ENCODE data around the gene BLNK. TPM values are rescaled to one million over a fixed set of nuclear protein-coding genes. Genes with fewer than 3 reads are reported as not detected.

Gene BLNK
- polyA plus RNA-seq, 4 donors: 33.4 to 61.8 (median 42.5) TPM

GRCh38 chr10:96264938-96265337 is 6.4 kb downstream of the BLNK start:
- no peak for DNase-seq (ENCODE audit: low read depth in 4 of 4, low spot score in 2 of 4)

- no peak for DNase-seq (ENCODE audit: low read depth in 4 of 4, low spot score in 2 of 4)
These were observed 7.7 kb downstream of the BLNK start for GRCh38 chr10:96263669-96264068.

DNA sequence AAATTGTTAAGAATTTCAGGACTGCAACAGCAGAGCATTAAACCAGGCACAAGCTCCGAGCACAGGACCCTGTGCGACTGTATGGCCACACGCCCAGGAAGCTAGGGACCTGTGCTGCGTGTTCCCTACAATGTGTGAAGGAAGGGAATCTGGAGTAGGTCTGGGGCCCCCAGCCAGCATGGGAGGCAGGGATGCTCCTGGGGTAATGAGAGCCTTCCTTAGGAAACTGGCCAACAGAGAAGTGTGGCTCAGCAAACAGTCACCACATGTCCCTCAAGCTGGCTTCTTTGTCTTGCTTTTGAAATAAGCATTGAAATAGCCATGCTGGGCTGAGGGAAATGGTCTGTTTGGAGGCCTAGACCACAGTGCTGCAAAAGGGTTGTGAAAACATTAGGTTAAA is 8.2 kb downstream of the BLNK start:
- no peak for DNase-seq (ENCODE audit: low read depth in 4 of 4, low spot score in 2 of 4)

DNA sequence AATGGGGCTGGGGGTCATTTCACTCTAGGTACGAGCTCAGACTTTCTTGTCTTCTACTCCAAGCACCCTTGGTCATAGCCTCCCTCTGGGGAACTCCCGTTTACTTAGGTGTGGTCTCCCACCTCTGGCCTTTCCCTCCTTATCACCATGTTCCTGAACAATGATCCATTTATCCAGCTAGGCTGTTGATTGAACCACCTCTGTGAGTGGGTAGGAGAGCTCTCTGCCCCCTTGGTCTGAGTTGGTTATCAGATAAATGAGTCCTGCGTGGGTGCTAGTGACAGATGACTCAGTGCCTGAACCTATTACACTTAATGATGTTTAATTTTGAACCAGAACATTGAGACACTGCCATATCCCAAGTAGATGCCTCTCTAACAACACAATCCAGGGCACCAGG is 9.4 kb downstream of the BLNK start:
- no peak for DNase-seq (ENCODE audit: low read depth in 4 of 4, low spot score in 2 of 4)

DNA sequence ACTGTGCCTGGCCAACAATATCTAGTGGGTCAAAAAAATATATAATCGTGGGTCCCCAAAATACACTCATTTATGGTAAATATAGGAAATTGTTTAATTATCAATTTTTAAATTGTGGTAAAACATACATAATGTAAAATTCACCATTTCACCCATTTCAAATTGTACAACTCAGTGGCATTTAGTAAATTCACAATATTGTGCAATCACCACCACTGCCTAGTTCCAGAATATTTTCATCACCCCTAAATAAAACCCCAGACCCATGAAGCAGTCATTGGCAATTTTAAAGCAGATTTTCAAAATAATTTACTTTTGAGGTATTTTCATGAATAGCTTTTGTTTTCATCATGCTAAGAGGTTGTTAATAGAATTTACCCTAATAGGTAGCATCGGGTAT is 10.2 kb downstream of the BLNK start:
- DNase-seq (ENCODE audit: low read depth in 4 of 4, low spot score in 2 of 4): no peak

GRCh38 chr10:96260014-96260413 is 11.4 kb downstream of the BLNK start:
- no peak for DNase-seq (ENCODE audit: low read depth in 4 of 4, low spot score in 2 of 4)

DNA sequence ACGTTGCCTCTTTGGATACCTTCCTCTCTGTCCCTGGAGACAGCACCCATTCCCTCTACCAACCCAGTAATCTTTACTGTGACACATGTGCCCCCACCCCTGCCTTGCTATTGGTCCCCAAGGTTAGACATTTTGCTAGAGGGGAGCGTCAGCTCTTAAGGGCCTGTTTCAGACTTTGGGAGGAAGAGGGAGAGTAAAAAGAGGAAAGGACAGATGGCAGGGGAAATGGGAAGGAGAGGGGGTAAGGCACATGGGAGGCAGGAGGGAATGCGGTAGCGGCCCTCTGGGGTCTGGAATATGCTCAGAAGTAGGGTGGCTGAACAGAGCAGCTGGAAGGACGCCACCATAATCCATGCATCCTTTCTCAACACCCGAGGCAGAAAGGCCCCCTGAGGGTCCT is 12.2 kb downstream of the BLNK start:
- no peak for DNase-seq (ENCODE audit: low read depth in 4 of 4, low spot score in 2 of 4)

DNA sequence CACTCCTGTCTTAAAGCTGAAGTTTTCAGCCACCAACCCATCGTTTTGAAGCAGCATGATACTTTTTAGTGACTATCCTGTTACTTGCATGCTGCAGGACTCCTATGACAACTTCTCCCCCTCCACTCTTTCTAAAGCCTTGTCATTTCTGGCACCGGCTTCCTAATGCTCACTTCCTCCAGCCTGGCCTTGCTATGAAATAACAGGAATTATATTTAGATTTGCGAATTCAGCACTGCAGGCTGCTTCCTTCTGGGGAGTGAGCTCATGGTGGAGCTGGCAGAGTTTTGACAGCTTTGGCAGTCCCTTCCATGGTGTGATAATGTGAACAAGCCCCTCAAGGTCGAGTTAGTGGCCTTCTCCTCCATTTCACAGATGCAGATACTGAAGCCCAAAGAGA is 13.4 kb downstream of the BLNK start:
- DNase-seq (ENCODE audit: low read depth in 4 of 4, low spot score in 2 of 4): no peak

DNA sequence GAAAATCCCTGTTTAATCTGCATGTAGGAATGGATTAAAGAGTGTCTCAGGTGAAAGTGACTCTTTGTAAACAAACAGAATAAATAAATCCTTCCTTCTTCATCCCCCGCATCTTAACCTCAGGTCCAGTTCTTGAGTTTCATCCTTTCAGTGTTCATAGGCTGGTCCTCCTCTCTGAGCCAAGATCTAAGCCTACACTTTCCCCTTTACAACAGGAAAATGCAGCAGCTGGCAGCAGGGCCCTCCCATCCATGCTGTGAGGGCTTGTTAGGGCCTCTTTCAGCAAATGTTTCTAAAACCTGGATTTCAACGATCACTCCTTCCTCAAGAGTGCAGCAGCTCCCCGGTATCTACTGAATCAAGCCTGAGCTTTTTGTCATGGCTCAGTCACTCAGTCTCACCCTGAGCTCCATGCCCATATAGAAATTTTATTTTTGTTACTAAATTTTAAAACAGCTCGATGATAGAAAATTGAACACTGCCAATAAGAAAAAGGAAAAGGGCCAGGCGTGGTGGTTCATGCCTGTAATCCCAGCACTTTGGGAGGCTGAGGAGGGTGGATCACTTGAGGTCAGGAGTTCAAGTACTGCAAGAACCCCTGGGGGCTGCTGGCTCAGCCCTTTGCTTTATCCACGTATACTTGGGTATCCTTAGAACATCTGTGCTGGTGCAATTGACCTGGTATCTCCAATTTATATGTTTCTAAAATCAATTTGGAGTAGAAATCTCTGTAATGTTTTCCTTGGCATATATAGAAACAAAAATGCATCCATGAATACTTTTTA is 15.6 kb downstream of the BLNK start:
- no peak for DNase-seq (ENCODE audit: low read depth in 4 of 4, low spot score in 2 of 4)

DNA sequence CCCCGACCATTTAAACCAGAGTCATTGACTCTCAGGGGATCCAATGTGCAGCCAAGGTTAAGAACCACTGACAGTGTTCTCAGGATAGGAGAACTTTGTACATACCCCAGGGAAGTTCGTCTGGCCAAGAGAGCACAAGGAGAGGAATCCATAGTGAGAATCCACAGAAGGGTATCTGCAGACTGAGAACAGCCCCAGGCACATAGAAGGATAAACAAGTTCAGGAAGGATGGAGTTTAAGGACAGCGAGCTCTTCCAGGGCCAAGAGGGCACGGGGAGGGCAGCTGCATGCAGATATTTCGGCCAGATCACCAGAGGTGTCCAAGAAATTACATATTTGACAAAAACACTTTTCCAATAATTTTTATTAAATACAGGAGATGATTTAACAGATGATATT is 16.4 kb downstream of the BLNK start:
- no peak for DNase-seq (ENCODE audit: low read depth in 4 of 4, low spot score in 2 of 4)

- no peak for DNase-seq (ENCODE audit: low read depth in 4 of 4, low spot score in 2 of 4)
These were observed 18.6 kb downstream of the BLNK start for GRCh38 chr10:96252730-96253129.

GRCh38 chr10:96250349-96250748 is 21.0 kb downstream of the BLNK start:
- DNase-seq (ENCODE audit: low read depth in 4 of 4, low spot score in 2 of 4): no peak

- DNase-seq (ENCODE audit: low read depth in 4 of 4, low spot score in 2 of 4): no peak
These were observed 22.1 kb downstream of the BLNK start for GRCh38 chr10:96249264-96249663.

- DNase-seq (ENCODE audit: low read depth in 4 of 4, low spot score in 2 of 4): no peak
These were observed 27.0 kb downstream of the BLNK start for GRCh38 chr10:96244354-96244753.

GRCh38 chr10:96243296-96243695 is 28.1 kb downstream of the BLNK start:
- DNase-seq (ENCODE audit: low read depth in 4 of 4, low spot score in 2 of 4): no peak

- no peak for DNase-seq (ENCODE audit: low read depth in 4 of 4, low spot score in 2 of 4)
These were observed 28.5 kb downstream of the BLNK start for GRCh38 chr10:96242822-96243221.

DNA sequence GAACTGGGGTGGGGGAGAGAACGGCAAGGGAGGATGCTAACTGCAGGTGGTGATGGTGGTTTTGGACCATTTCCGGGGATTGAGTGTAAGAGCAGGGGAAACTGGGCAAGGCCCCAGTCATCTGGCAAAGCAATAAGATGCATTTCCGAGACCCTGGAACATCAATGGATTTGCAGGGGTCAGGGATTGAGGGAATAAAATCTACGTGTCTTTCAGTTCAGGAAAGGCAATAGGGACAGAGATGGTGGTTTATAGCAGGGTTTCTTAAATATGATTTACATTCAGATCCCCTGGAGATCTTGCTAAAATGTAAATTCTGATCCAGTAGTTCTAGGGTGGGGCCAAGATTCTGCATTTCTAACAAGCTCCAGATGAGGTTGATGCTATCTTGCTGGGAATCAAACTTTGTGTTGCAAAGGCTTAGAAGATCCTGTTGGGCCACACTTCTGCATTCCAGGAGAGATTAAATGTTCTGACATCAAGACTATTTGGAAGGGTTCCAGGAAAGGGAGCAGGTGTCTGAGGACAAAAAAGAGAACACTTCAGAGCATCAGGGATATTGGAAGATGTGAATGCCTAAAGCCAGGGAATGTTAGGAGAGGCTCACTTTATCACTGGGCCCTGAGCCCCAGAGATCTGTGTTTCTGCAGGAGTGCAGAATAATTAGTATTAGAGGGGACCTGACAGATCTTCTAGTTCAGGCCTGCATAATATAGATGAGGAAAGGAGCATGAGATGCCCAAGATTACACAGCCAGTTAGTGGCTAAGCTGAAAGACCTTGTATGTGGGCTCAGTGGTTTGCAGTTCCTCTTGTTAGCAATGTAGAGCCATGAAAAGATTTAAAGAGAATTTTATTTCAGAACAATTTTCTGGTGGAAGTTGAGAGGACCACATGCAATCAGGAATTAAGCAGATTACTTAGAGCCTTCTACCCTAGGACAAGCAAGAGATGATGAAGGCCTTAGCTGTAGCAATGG is 32.4 kb downstream of the BLNK start:
- no peak for DNase-seq (ENCODE audit: low read depth in 4 of 4, low spot score in 2 of 4)

GRCh38 chr10:96236876-96237275 is 34.5 kb downstream of the BLNK start:
- no peak for DNase-seq (ENCODE audit: low read depth in 4 of 4, low spot score in 2 of 4)

GRCh38 chr10:96236090-96236478 is 35.3 kb downstream of the BLNK start:
- DNase-seq (ENCODE audit: low read depth in 4 of 4, low spot score in 2 of 4): no peak

DNA sequence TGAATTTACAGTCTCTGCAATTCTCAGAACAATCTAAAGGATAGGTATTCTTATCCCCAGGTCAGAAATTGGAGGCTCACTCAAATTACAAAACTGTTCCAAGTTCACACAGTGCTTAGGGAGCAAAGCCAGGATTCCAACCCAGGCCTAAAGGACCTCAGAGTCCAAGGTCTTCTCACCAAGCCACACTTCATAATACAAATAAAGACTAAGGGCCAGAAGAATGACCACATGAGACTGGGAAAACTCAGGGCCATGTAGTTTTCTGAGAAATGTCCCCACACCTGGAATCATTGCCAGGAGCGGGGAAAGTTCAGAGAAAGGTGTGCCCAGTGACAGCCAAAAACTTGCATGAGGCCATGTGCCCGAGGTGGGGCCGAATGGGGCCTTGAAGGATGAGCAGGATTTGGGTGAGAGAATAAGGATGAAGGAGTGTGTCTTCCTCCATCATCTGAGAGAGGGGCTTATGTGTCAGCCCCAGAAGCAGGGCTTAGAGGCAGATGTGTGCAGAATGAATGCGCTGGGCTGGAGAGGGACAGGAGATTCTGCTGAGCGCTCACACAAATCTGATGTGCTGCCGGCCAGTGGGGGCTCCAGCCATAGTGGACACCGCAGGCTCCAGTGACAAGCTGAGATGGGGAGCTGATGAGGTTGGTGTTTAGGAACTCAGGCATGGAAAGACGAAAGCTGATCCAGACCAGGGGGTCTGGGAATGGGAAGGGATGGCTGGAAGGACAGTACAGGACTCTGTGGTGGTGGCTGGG is 35.9 kb downstream of the BLNK start:
- DNase-seq (ENCODE audit: low read depth in 4 of 4, low spot score in 2 of 4): no peak

- DNase-seq (ENCODE audit: low read depth in 4 of 4, low spot score in 2 of 4): no peak
These were observed 37.4 kb downstream of the BLNK start for GRCh38 chr10:96233959-96234358.

All from left renal cortex interstitium (tissue), 4 donors.